ENCODE results near the gene SYNPO2.
A peak's percentile ranks its signal among the peaks of the same experiment; 100 is the strongest.

The SYNPO2 gene

GRCh38 chr4:118981171-118981838, 92.7 kb downstream of the SYNPO2 start:
- DNase-seq (ENCODE audit: low read depth) = peak; percentile 37
- TF ChIP-seq CTCF (conservative IDR thresholded peaks at IDR 0.05; ENCODE audit: control insufficient read depth, insufficient read depth, low read depth, low read length) = no peak
- no peak overlapping the region for H3K4me3 ChIP-seq (ENCODE audit: control insufficient read depth, low read depth, low read length)

- DNase-seq (ENCODE audit: low read depth) = peak; percentile 94
- H3K4me3 ChIP-seq (ENCODE audit: control insufficient read depth, low read depth, low read length) = no peak overlapping the region
- TF ChIP-seq CTCF (conservative IDR thresholded peaks at IDR 0.05; ENCODE audit: control insufficient read depth, insufficient read depth, low read depth, low read length) = peak; percentile 82
These were observed 93.3 kb downstream of the SYNPO2 start for GRCh38 chr4:118981839-118982381.

- DNase-seq (ENCODE audit: low read depth) = no peak
- no peak overlapping the region for H3K4me3 ChIP-seq (ENCODE audit: control insufficient read depth, low read depth, low read length)
- TF ChIP-seq CTCF (conservative IDR thresholded peaks at IDR 0.05; ENCODE audit: control insufficient read depth, insufficient read depth, low read depth, low read length) = no peak
These were observed 94.6 kb downstream of the SYNPO2 start for GRCh38 chr4:118983293-118983692.

- DNase-seq (ENCODE audit: low read depth) = no peak
- no peak for TF ChIP-seq CTCF (conservative IDR thresholded peaks at IDR 0.05; ENCODE audit: control insufficient read depth, insufficient read depth, low read depth, low read length)
- H3K4me3 ChIP-seq (ENCODE audit: control insufficient read depth, low read depth, low read length) = no peak overlapping the region
These were observed 95.2 kb downstream of the SYNPO2 start for GRCh38 chr4:118983831-118984230.

GRCh38 chr4:118985170-118986000, 96.7 kb downstream of the SYNPO2 start:
- TF ChIP-seq CTCF (conservative IDR thresholded peaks at IDR 0.05; ENCODE audit: control insufficient read depth, insufficient read depth, low read depth, low read length) = no peak

GRCh38 chr4:118987959-118988634, 99.4 kb downstream of the SYNPO2 start:
- H3K4me3 ChIP-seq (ENCODE audit: control insufficient read depth, low read depth, low read length) = no peak overlapping the region
- no peak for DNase-seq (ENCODE audit: low read depth)
- no peak for TF ChIP-seq CTCF (conservative IDR thresholded peaks at IDR 0.05; ENCODE audit: control insufficient read depth, insufficient read depth, low read depth, low read length)

More at GRCh38 chr4:118985170-118986000, 96.7 kb downstream of the SYNPO2 start:
- DNase-seq (ENCODE audit: low read depth) = no peak
- no peak overlapping the region for H3K4me3 ChIP-seq (ENCODE audit: control insufficient read depth, low read depth, low read length)

All from fibroblast of mammary gland (primary cell).